Measurements from ENCODE around the gene KRTAP12-3.
"Not testable (repeated sequence)": the region's sequence is repeated elsewhere in the genome, so short reads cannot be mapped to it uniquely, and the experiment has no call there.

The KRTAP12-3 gene

GRCh38 chr21:44653123-44653522, 4.6 kb upstream of the KRTAP12-3 start:
- peak in 1 of 2 donors; percentile 5 for DNase-seq

- DNase-seq, result peak; percentile 67 to 79
These were observed 3.8 kb upstream of the KRTAP12-3 start for GRCh38 chr21:44653656-44654575.

- peak in 1 of 2 donors; percentile 32 for DNase-seq
These were observed 3.1 kb upstream of the KRTAP12-3 start, which contains the start of gene KRTAP12-4 for GRCh38 chr21:44654576-44655175. Gene KRTAP12-4, minus strand, starts transcription at chr21:44654659. Its CDS starts 45 bp downstream, at chr21:44654614.

GRCh38 chr21:44656868-44657267, 864 bp upstream of the KRTAP12-3 start:
- no peak for DNase-seq

GRCh38 chr21:44658541-44658910, 794 bp downstream of the KRTAP12-3 start:
- DNase-seq, result peak in 1 of 2 donors; percentile 4

- DNase-seq, result peak in 1 of 2 donors; percentile 44
These were observed 1.3 kb downstream of the KRTAP12-3 start for GRCh38 chr21:44658913-44659595.

GRCh38 chr21:44661567-44661966, 3.8 kb downstream of the KRTAP12-3 start:
- DNase-seq, result not testable (repeated sequence)

GRCh38 chr21:44664691-44665090, 7.0 kb downstream of the KRTAP12-3 start:
- no peak for DNase-seq

- DNase-seq, result no peak
These were observed 8.9 kb downstream of the KRTAP12-3 start, which contains the start of gene KRTAP12-2 for GRCh38 chr21:44666401-44667320. Gene KRTAP12-2, minus strand, starts transcription at chr21:44666927. Its CDS starts 41 bp downstream, at chr21:44666886.

GRCh38 chr21:44667612-44668011, 9.9 kb downstream of the KRTAP12-3 start:
- no peak for DNase-seq

GRCh38 chr21:44670642-44671432, 13.1 kb downstream of the KRTAP12-3 start:
- DNase-seq, result no peak

GRCh38 chr21:44671911-44672310, 14.2 kb downstream of the KRTAP12-3 start:
- DNase-seq, result no peak

GRCh38 chr21:44677881-44678280, 20.1 kb downstream of the KRTAP12-3 start:
- no peak for DNase-seq

GRCh38 chr21:44681152-44681551, 23.4 kb downstream of the KRTAP12-3 start:
- no peak for DNase-seq

GRCh38 chr21:44681861-44682579, 24.3 kb downstream of the KRTAP12-3 start, which contains the start of gene KRTAP12-1:
Gene KRTAP12-1, minus strand, starts transcription at chr21:44682163. Its CDS starts 40 bp downstream, at chr21:44682123.
- DNase-seq, result no peak

GRCh38 chr21:44682580-44683151, 24.9 kb downstream of the KRTAP12-3 start:
- no peak for DNase-seq

GRCh38 chr21:44684077-44684476, 26.3 kb downstream of the KRTAP12-3 start:
- no peak for DNase-seq

- no peak for DNase-seq
These were observed 26.8 kb downstream of the KRTAP12-3 start for GRCh38 chr21:44684483-44684882.

GRCh38 chr21:44685050-44685449, 27.3 kb downstream of the KRTAP12-3 start:
- DNase-seq, result not testable (repeated sequence)
